Left cardiac atrium (tissue), 4 donors: ENCODE data around the gene ZC3H6. TPM values are rescaled to one million over a fixed set of nuclear protein-coding genes. Genes with fewer than 3 reads are reported as not detected.

Source experiments
- ATAC-seq, 2 donors: fragments of 200-7000 bp; cut with Tn5 transposase; one replicate each; pipeline ENCODE4 v1.9.1; 2020; ENCODE audit warnings: mild to moderate bottlenecking in 2 of 2, moderate library complexity in 2 of 2
- DNase-seq: peaks from one replicate; pipeline ENCODE4 v3.0.0-alpha.2; 2020
- intact Hi-C, 2 donors: fragments of 100-400 bp; cut with DNase I; formaldehyde crosslinking; loops; one replicate each; pipeline versions ENCODE4 v1.14.1 to v1.15.1; 2022 to 2023
- long read RNA-seq: library from polyadenylated mRNA; unstranded; transcript quantifications from one replicate; pipeline ENCODE4 v2.0.0, GENCODE V29; 2021
- total RNA-seq, 2 donors: library from RNA; stranded (reverse); fragmentation: NEBNext Ultra II Directional; extraction: Animal tissue kit (Norgen Biotek cat#: 25700); gene quantifications; one replicate each; pipeline ENCODE4 v1.2.1, GENCODE V29; 2021
- donor health status: DM: no; HTN: yes; CAD: no.
- donor health status: DM: no; HTN: yes; CAD: no; lungs with severe emphysema.
- donor health status: DM: yes; HTN: yes; CAD: no.
- donor health status: Dilated cardiomyopathy.

The ZC3H6 gene, protein sequence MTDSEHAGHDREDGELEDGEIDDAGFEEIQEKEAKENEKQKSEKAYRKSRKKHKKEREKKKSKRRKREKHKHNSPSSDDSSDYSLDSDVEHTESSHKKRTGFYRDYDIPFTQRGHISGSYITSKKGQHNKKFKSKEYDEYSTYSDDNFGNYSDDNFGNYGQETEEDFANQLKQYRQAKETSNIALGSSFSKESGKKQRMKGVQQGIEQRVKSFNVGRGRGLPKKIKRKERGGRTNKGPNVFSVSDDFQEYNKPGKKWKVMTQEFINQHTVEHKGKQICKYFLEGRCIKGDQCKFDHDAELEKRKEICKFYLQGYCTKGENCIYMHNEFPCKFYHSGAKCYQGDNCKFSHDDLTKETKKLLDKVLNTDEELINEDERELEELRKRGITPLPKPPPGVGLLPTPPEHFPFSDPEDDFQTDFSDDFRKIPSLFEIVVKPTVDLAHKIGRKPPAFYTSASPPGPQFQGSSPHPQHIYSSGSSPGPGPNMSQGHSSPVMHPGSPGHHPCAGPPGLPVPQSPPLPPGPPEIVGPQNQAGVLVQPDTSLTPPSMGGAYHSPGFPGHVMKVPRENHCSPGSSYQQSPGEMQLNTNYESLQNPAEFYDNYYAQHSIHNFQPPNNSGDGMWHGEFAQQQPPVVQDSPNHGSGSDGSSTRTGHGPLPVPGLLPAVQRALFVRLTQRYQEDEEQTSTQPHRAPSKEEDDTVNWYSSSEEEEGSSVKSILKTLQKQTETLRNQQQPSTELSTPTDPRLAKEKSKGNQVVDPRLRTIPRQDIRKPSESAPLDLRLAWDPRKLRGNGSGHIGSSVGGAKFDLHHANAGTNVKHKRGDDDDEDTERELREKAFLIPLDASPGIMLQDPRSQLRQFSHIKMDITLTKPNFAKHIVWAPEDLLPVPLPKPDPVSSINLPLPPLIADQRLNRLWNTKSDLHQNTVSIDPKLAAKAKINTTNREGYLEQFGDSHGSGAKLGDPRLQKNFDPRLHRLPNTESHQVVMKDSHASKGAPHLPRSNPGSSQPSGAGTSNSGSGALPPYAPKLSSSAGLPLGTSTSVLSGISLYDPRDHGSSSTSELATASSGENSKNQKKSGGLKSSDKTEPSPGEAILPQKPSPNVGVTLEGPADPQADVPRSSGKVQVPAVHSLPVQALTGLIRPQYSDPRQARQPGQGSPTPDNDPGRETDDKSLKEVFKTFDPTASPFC
- 10 to 100 TPM; 18.7 to 20.0 TPM for total RNA-seq
- long read RNA-seq, full-length matches to known transcripts = 1 of 5 reads
- long read RNA-seq, partial matches to known transcripts = 3 of 5 reads
- long read RNA-seq, other reads (novel, unspliced or antisense) = 1 of 5 reads

DNA sequence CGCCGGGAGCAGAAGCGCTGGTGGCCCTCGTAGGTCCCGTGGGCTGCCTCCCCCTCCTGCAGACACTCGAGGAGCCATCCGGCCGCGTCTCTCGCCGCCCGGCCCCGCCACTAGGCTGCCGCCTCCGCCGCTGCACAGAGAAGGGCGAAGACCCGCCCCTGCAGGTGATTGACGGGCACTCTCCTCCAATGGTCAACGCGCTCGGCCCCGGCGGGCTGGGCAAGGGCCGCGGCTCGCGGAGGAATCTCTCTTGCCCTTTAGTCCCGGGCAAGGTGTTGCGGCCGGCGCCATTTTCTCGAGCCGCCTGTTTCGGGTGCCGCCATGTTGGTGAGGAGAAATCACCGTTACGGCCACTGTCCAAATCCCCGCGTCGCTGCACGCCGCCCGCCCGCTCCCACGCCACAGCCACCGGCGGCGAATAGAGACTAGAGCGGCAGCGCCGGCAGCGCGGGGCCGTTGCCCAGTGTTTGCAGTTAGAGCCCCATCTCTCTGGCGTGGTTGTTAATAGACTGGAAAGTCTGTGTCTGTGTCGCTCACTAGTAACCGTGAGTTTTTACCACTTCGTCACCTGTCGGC, at the start of gene ZC3H6:
TSS of gene ZC3H6 (plus strand) at position 287 of the 576 bp plus-strand sequence. CDS start 398 bp downstream, outside the sequence.
- intact Hi-C loops = loop anchor here in 1 of 2 donors (1.0 kb wide), 1 partner anchor 21 kb away; no protein-coding TSS in a partner anchor
- DNase-seq (peak; percentile 99), ATAC-seq (peak; percentile 98 to 99)

DNA sequence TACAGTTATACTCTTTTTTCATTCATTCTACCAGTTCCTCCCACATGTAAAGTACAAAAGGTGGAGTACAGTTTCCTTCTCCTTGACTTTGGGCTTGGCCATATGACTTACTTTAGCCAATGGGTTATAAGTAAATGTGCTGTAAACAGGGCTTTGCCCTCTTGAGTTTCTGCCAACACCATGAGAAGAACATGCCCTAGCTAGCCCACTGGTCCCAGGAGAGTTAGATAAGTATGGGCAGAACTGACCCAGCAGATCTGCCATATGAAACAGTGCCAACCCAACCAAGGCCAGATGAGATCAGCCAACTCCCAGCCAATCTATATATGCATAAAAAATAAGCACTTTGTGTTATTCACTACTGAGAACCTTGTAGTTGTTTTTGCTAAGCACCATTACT, 46.0 kb upstream of the ZC3H6 start:
- no peak for DNase-seq
- intact Hi-C loops = no loop called here
- ATAC-seq = peak in 1 of 2 donors; percentile 50

DNA sequence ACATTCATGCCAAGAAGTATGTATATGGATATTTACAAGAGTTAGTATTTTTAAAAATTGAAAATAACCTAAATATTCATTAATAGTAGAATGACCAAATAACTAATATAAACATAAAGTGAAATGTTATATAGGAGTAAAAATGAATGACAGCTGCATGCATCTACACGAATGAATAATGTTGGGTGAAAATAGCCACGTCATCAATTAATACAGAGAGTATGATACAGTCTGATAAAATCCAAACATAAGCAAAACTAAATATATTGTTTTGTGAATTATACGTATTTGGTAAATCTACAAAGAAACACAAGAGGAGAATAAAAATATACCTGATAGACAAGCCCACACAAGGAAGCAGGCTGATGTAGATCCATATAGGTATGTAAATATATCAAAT, 45.0 kb upstream of the ZC3H6 start:
- DNase-seq = no peak
- intact Hi-C loops = no loop called here
- no peak for ATAC-seq

DNA sequence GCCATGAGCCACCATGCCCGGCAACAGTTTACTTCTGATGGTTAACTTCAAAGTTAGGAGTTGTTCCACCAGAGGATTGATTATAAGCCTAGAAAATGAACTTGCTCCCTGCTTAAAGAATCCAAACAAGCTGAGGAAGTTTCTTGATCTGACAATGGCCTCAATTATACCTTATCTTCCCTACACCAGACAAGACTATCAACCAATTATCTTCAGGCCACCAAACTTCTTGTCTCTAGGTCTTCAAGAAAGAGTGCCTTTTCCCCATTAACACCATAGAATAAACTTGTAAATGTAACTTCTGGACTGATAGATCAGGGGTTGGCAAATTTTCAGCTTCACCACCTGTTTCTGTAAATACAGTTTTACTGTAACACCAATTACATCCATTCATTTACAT, 35.5 kb upstream of the ZC3H6 start:
- DNase-seq (no peak), ATAC-seq (no peak)
- intact Hi-C loops = no loop called here

DNA sequence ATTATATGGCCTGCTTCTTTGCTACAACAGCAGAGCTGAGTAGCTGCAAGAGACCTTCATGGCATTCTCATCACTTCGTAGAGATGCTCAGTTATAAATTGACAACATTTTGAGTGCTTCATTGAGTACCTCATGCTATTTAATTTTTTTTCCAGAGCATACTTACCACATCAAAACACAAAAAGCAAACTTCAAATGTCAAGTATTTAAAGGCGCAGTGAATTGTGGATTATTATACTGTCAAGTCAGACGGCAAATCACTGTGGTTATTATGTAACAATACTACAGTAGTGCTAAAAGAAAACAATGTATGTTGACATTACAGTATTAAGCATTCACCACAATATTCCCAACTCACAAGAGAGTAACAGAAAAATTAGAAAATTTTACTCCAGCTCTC, 33.0 kb upstream of the ZC3H6 start:
- ATAC-seq = no peak
- intact Hi-C loops = no loop called here
- no peak for DNase-seq

DNA sequence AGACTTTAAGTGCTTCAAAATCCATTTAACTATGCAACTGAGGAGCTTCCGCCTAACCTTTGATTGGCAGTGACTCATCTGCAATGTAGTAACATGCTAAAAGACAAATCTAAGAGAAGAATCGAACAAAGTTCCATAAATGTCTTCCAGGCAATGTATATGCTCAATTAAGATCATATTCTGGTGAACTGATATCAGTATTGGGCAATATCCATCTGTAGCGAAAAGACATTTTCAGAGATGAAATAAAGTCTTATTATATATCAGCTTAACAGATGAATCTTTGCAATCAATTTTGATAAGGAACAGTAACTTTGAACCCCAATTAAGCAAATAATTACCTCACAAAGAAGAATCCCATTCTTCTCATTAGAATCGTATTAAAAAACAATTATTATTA, 32.2 kb upstream of the ZC3H6 start:
- DNase-seq (no peak), ATAC-seq (no peak)
- intact Hi-C loops = no loop called here

DNA sequence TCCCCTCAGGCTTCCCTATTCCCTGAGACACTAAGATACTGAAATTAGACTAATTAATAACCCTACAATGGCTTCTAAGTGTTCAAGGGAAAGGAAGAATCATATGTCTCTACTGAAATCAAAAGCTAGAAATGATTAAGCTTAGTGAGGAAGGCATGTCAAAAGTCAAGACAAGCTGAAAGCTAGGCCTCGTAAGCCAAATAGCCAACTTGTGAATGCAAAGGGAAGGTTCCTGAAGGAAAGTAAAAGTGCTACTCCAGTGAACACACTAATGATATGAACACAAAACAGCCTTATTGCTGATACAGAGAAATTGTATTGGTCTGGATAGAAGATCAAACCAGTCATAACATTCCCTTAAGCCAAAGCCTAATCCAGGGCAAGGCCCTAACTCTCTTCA, 30.5 kb upstream of the ZC3H6 start:
- no peak for DNase-seq
- intact Hi-C loops = no loop called here
- ATAC-seq = no peak

DNA sequence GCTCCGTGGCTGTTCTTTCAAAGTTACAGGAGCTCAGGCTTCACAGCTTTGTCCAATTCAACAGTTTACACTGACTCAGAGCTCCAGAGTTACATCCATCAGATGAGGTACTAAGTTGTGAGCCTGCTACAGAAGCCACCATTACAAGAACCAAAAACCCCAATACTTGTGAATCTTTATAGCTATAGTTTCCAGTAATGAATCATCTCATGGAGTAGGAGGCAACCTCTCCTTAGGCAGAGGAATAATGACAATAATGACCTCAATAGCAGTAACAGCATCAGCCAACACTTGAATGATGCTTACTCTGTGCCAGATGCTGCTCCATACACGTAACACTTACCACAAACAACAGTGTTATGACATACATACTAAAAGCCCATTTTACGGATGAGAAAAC, 24.1 kb upstream of the ZC3H6 start:
- ATAC-seq (no peak), DNase-seq (no peak)
- intact Hi-C loops = loop anchor here in 1 of 2 donors (10.0 kb wide), 1 partner anchor 126 kb away; no protein-coding TSS in a partner anchor

DNA sequence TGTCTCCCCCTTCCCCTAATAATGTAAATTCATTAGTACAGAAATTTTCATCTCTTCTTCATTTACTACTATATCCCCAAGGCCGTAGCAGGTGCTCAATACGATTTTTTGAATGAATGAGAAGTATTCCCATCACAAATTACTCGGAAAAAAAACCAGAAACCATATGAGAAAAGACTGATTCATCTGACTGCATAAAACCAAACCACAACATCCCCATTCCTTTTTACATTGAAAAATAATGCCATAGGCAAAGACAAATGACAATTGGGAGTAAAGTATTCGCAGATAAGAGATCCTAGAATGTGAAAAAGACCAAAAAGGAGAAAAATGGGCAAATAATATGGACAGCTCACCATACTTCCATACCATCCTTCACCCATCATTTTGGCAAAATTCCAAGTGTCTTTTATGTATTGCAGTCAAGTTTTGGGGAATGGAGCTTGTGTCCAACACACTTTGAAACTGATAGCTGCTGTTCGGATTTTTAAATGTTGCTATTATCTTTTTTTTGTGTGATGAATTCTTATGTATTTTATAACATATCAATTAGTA, 22.1 kb upstream of the ZC3H6 start:
- DNase-seq = no peak
- ATAC-seq = no peak
- intact Hi-C loops = loop anchor here in 1 of 2 donors (10.0 kb wide), 1 partner anchor 129 kb away; no protein-coding TSS in a partner anchor

DNA sequence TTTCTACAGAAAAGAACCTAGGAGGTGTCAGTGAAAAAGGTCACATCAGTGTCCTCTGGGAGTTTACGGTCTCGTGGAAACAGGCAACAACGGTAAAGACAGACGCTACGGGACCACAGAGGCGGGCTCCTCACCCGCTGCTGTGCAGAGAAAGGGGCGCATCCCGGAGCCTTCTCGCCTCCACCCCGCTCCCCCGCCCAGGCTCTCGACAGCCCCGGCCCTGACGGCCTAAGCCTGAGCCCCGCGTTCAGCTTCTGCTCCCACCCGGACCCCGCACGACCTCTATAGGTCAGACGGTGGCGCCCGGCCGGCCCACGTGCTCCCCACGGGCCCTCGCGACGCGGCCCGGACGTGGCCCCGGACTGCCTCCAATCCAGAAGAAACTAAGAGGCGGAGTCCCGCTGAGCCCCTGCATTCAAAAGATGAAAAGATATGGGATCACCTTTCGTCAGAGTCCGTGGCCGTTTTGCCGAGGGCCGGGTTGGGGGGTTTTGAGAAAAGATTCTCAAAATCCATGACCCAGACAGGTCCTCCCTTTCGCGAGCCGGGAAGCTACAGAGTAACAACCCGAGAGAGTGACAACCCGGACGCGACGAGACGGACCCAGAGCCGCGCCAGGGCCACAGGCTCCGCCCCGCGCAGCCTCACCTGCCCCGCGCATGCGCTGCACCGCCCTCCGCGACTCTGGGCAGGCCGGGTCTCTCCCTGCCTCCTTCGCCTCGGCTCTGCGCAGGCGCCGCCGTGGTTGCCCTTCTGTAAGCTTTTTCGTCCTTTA, 20.7 kb upstream of the ZC3H6 start, which contains the start of gene ZC3H8:
TSS of gene ZC3H8 (minus strand) at position 577 of the 775 bp plus-strand sequence. CDS start at position 516, 61 bp downstream.
- intact Hi-C loops = loop anchor here in 1 of 2 donors (1.0 to 10.0 kb wide), 3 partner anchors 21 to 178 kb away; partner anchors contain the start of genes RGPD8 and ZC3H6

DNA sequence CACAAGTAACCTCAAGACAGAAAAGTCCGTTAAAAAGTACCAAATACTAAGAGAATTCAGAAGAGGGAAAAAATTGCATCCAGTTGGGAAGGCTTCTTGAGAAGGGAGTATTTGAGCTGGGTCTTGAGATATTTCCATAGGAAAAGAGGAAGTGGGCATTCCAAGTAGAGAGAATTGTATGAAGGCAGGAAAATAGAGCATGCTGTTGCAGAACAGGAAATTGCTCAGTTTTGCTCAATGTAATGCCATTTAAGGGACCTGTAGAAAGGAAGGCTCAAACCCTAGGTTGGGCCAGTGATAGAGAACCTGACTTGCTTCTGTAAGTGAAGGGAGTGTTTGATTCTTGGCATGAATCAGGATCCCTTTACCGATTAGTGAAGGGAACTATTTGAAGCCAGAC, 19.5 kb upstream of the ZC3H6 start:
- ATAC-seq = no peak
- intact Hi-C loops = loop anchor here in 1 of 2 donors (5.0 to 10.0 kb wide), 2 partner anchors 131 to 176 kb away; partner anchors contain the start of gene RGPD8
- no peak for DNase-seq

More for the DNA sequence above, 20.7 kb upstream of the ZC3H6 start, which contains the start of gene ZC3H8:
- DNase-seq (peak; percentile 96), ATAC-seq (peak; percentile 99)

DNA sequence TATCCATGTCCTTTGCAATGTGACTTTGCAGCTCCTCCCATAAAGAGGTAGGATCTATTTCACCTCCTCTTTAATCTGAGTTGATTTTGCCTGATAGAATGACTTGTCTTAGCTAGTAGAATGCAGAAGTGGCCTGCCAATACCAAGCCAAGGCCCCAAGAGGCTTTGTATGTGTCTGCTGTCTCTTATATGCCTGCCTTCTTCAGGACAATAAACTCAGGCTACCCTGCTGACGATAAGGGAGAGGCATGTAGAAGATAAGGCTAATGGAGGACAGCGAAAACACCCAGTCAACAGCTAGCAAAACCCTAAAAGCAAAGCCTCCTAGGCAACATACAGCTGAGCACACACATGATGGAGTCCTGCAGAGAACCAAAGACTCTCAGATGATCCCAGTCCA, 18.7 kb upstream of the ZC3H6 start:
- intact Hi-C loops = loop anchor here in 1 of 2 donors (5.0 to 10.0 kb wide), 2 partner anchors 132 to 176 kb away; partner anchors contain the start of gene RGPD8
- ATAC-seq (no peak), DNase-seq (no peak)

DNA sequence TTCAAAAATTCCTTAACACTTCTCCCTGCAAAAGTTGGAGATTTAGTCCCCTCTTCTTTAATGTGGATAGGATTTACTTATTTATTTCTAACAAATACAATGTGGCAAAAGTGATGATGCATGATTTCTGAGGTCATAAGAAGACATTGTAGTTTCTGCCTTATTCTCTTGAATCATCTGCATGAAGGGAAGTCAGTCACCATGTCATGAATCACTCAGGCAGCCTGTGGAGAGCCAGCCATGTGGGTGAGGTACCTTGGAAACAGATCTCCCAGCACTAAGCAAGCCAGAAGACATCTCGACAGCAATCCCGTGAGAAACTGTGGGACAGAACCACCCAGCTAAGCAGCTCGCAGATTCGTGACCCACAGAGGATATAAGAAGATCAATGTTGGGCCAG, 17.8 kb upstream of the ZC3H6 start:
- intact Hi-C loops = loop anchor here in 1 of 2 donors (5.0 to 10.0 kb wide), 2 partner anchors 133 to 175 kb away; partner anchors contain the start of gene RGPD8

DNA sequence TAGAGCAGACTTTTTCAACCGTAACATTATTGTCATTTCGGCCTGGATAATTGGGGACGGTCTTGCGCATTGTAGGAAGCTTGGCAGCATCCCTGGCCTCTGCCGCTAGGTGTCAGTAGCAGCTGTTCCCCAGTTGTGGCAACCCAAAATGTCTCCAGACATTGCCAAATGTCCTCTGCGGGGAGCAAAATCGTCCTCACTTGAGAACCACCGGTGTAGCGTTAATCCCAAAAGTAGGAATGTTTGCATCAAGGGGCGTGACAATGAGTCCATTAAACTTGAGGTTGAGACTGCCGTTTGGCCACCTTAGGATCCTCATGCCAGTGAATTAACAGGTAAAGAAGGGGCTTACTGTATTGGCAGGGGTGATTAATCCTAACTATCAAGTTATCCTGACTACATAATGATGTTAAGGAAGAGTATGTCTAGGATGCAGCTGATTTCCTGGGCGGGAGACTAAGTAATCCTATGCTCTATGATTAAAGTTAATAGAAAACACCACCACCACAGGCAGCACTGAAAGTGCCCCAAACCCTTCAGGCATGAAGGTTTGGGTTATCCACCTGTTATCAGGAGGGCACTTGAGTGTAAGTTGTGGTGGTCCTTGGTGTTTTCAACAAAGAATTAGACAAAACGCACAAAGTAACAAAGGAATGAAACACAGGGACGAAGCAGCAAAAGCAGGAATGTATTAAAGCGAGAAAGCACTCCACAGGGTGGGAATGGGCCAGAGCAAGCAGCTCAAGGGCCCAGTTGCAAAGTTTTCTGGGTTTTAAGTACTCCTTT, 15.7 kb upstream of the ZC3H6 start:
- intact Hi-C loops = loop anchor here in 1 of 2 donors (5.0 to 10.0 kb wide), 2 partner anchors 135 to 173 kb away; partner anchors contain the start of gene RGPD8
- peak; percentile 57 to 62 for ATAC-seq
- peak; percentile 86 for DNase-seq

More for the DNA sequence above, 17.8 kb upstream of the ZC3H6 start:
- DNase-seq = no peak
- no peak for ATAC-seq

DNA sequence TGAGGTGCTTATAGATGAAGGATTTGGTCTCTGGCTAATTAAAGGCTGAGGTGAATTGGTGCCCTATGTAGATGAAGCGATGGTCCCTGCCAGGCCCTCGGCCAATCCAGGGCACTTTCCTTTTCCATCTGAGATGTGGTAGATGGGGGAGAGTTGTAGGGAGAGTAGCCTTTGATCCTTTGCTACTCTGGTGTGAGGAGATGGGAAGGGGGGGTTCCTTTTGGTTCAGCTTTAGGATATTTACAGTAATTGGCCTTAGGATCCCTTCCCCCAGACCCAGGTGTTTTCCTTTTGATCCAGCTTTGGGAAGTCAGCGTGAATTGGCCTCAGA, 15.1 kb upstream of the ZC3H6 start:
- ATAC-seq (no peak), DNase-seq (no peak)
- intact Hi-C loops = no loop called here

DNA sequence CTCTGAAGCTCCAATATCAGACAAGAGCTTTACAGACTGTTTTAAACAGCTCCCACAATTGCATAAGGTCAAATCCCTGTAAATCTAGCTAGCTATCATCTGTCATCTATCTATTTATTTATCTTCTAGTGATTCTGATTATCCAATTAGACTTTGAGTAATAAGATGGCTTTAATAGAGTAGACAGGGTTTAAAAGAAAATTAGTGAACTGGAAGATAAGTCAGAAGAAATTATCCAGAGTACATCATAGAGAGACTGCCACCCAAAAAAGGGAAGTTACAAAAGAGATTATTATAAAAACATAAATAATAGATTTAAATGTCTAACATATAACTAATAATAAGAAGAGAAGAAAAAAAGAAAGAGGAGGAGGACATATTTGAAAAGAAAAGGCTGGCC, 12.5 kb upstream of the ZC3H6 start:
- ATAC-seq (no peak), DNase-seq (no peak)
- intact Hi-C loops = no loop called here
